AG04449 (cell line): Measurements from ENCODE around the gene ADGB.

Source experiments
- CTCF ChIA-PET: fragments of 350-600 bp; formaldehyde crosslinking; extraction: SDS; loops from one replicate; lab custom pipeline; 2021; ENCODE audit warnings: antibody characterized with exemption; lab: Yijun Ruan, JAX
- POLR2A ChIA-PET: fragments of 400-600, 350-600 bp; formaldehyde crosslinking; extraction: SDS; loops from one replicate; lab custom pipeline; 2020; ENCODE audit warnings: antibody characterized with exemption, inconsistent platforms; lab: Yijun Ruan, JAX
- DNase-seq: peaks from one replicate; pipeline ENCODE4 v3.0.0-alpha.2; 2010; ENCODE audit warnings: low read depth, low spot score
- H3K4me3 ChIP-seq: 2 replicates; pipeline ENCODE4 v1.5.1; 2011; ENCODE audit warnings: low read depth, mild to moderate bottlenecking, control low read depth, low read length
- CTCF ChIP-seq: IDR thresholded peaks from one replicate; pipeline ENCODE4 v1.5.1; 2011; ENCODE audit warnings: mild to moderate bottlenecking, moderate library complexity, low read length, control low read depth, inconsistent platforms; ENCODE audit not compliant: insufficient read depth; ENCODE audit errors: missing control alignments

The ADGB gene

GRCh38 chr6:146574211-146574610 is 24.6 kb upstream of the ADGB start:
- ChIA-PET CTCF (no interaction called here), POLR2A (no interaction called here)
- DNase-seq: no peak
- no peak for TF ChIP-seq CTCF
- H3K4me3 ChIP-seq: no peak overlapping the region

GRCh38 chr6:146578054-146578453 is 20.7 kb upstream of the ADGB start:
- CTCF ChIA-PET: no interaction called here
- no peak for TF ChIP-seq CTCF
- POLR2A ChIA-PET: no interaction called here
- DNase-seq: no peak
- H3K4me3 ChIP-seq: no peak overlapping the region

DNA sequence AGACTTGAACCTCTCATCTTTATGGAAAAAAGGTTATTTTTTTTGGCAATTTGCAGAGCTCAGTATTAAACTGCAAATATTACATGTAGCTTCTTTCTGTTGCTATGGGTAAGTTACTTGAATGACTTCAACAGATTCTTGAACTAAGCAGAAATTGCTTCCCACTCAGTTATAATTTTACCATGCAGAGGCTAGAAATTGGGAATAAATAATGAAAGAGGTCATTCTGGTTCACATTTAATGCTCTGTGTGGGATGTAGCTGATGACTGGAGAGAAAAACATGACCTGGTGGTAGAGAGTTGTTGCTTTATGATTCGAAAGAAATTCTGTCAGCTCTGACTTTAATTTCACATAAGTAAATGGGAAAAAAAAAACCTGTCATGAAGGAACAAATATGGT is 16.8 kb upstream of the ADGB start:
- no peak for DNase-seq
- H3K4me3 ChIP-seq: no peak overlapping the region
- no peak for TF ChIP-seq CTCF
- CTCF ChIA-PET: no interaction called here
- POLR2A ChIA-PET: no interaction called here

DNA sequence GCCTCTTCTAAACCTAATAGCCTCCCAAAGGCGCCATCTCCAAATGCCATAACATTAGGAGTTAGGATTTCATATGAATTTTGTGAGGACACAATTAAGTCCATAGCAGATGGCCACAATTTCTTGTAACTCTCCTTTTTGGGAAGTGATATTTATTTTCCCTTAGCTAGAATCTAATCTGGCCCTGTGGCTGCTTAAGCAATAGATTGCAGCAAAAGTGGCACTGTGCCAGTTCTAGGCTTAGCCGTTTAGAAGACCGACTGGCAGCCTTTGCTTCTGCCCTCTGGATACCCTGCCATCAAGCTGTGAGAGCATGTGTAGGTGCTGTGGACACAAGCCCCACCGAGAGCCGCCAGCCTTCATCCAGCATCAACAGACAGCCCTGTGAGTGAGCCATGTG is 15.9 kb upstream of the ADGB start:
- ChIA-PET POLR2A (no interaction called here), CTCF (no interaction called here)
- DNase-seq: no peak

DNA sequence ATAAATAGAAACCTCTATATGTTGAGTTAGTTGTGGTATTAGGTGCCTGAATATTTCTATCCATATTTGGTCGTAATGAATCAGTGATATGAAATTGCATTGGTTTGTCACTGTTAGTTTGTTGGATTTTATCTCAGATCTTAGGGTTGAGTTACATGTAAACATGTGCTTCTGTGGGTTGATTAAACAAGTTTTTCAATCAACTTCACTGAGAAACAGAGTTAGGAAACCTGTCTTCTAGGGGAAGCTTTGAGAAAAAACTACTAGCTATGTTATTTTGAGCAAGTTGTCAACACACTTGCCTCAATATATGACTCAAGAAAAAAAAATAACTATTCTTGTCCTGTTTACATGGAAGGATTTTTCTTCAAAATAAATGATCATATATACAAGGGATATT is 14.8 kb upstream of the ADGB start:
- H3K4me3 ChIP-seq: no peak overlapping the region
- no peak for DNase-seq
- no peak for TF ChIP-seq CTCF
- ChIA-PET CTCF (no interaction called here), POLR2A (no interaction called here)

More for the DNA sequence above, 15.9 kb upstream of the ADGB start:
- no peak for TF ChIP-seq CTCF
- no peak overlapping the region for H3K4me3 ChIP-seq

DNA sequence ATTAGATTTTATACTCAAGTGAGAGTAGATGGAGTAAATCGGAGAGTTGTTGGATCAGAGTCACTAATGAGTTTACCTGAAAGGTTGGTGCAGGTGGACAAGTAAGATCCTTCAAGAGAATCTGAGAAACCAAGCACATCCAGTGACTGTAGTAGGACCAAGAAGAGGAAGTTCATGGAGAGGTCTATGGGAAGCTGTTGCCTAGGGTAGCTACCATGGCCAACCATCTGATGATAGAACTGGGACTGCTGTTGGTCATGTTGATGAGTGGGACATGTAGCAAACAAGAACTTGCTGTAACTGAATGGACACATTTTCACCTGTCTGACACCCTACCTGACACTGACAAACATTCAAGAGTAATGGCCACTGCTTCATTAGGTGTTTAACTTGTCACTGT is 11.3 kb upstream of the ADGB start:
- no peak for TF ChIP-seq CTCF
- CTCF ChIA-PET: no interaction called here
- no peak overlapping the region for H3K4me3 ChIP-seq
- POLR2A ChIA-PET: no interaction called here
- no peak for DNase-seq
